HG03064 (cell line): ENCODE data around the gene SPCS3.
"Not testable (repeated sequence)": the region's sequence is repeated elsewhere in the genome, so short reads cannot be mapped to it uniquely, and the experiment has no call there.

Source experiments
- ATAC-seq: cut with Tn5 transposase; IDR thresholded peaks from one replicate; pipeline ENCODE4 v1.9.1; 2021; ENCODE audit warnings: low read depth; ENCODE audit not compliant: unreplicated experiment

The SPCS3 gene

GRCh38 chr4:176340871-176341685 is 21.3 kb downstream of the SPCS3 start:
- no peak for ATAC-seq

GRCh38 chr4:176342384-176342783 is 22.6 kb downstream of the SPCS3 start:
- ATAC-seq = no peak

GRCh38 chr4:176343286-176343685 is 23.5 kb downstream of the SPCS3 start:
- no peak for ATAC-seq

GRCh38 chr4:176345346-176345745 is 25.6 kb downstream of the SPCS3 start:
- ATAC-seq = not testable (repeated sequence)

GRCh38 chr4:176346836-176347235 is 27.1 kb downstream of the SPCS3 start:
- not testable (repeated sequence) for ATAC-seq

- ATAC-seq = no peak
These were observed 30.9 kb downstream of the SPCS3 start for GRCh38 chr4:176350671-176351070.

GRCh38 chr4:176354884-176355283 is 35.1 kb downstream of the SPCS3 start:
- no peak for ATAC-seq

- ATAC-seq = peak; percentile 100
These were observed 37.8 kb downstream of the SPCS3 start for GRCh38 chr4:176357359-176358082.

- ATAC-seq = no peak
These were observed 38.3 kb downstream of the SPCS3 start for GRCh38 chr4:176358083-176358469.

GRCh38 chr4:176359590-176359989 is 39.8 kb downstream of the SPCS3 start:
- ATAC-seq = no peak

GRCh38 chr4:176360446-176360845 is 40.7 kb downstream of the SPCS3 start:
- no peak for ATAC-seq

GRCh38 chr4:176363072-176363471 is 43.3 kb downstream of the SPCS3 start:
- ATAC-seq = peak; percentile 65

- ATAC-seq = no peak
These were observed 48.2 kb downstream of the SPCS3 start for GRCh38 chr4:176367771-176368465.

GRCh38 chr4:176376032-176376614 is 56.4 kb downstream of the SPCS3 start:
- no peak for ATAC-seq

GRCh38 chr4:176377780-176378179 is 58.0 kb downstream of the SPCS3 start:
- ATAC-seq = peak; percentile 81

GRCh38 chr4:176380352-176381157 is 60.8 kb downstream of the SPCS3 start:
- no peak for ATAC-seq
